Measurements from ENCODE around the gene RBM39. TPM values are rescaled to one million over a fixed set of nuclear protein-coding genes. Genes with fewer than 3 reads are reported as not detected.
A peak's percentile ranks its signal among the peaks of the same experiment; 100 is the strongest.

RBM39 gene
- total and polyA plus RNA-seq, 2 of the 13 experiments (the other 11 are each of a cell fraction or from before 2014, with no cell fraction given) = 788 to 920 TPM

DNA sequence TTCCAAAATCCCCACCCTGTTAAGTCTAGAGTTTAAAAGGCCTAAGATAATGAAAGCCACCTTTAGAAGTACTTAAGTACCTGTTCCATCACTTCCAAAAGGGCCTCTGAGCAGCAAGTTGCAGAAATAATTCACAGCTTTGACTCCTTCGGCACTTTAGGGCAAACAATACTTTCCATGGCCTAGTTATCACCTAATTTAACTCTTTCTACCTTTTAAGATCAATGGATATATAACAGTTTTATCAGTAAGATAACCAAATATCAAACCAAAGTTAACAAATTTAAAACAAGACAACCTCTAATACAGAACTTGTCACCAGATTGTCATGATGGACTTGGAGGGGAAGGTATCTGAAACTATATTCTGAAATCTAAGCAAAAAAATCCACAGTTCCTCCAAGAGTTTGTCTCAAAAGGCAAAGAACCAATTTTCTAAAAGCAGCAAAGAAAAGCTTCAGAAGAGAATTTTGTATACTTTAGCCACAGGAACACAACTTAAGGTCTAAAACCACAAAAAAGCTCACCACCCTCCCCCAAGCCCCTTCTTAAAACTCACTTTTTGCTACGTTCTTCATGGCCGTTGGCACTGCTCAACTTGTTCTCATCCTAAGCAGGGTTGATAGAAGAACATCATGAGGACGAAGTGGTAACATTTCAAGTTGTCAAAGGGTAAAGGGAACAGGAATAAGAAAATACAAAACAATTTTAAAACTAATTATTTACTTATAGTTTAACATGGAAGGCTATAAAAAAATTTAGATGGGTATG, 3.5 kb downstream of the RBM39 start (continued):
- TF ChIP-seq ZNF749 (CRISPR knock-in tag; IDR thresholded peaks at IDR 0.05; ENCODE audit: borderline replicate concordance) (no peak), ZNF552 (CRISPR knock-in tag; IDR thresholded peaks at IDR 0.05; ENCODE audit: borderline replicate concordance) (no peak), ZNF337 (CRISPR knock-in tag; IDR thresholded peaks at IDR 0.05; ENCODE audit: borderline replicate concordance, low read depth) (no peak), DNMT3B (CRISPR knock-in tag; conservative IDR thresholded peaks at IDR 0.05) (peak; percentile 11; the same call in 1 of the 2 replicates), MED8 (CRISPR knock-in tag; IDR thresholded peaks at IDR 0.05; ENCODE audit: insufficient replicate concordance) (no peak), IKZF4 (CRISPR knock-in tag; IDR thresholded peaks at IDR 0.05; ENCODE audit: borderline replicate concordance, low read depth, not compliant biosample characterization) (no peak), GATA4 (IDR thresholded peaks at IDR 0.05; ENCODE audit: borderline replicate concordance, low read depth) (no peak), JUND (CRISPR knock-in tag; IDR thresholded peaks at IDR 0.05) (no peak), KLF9 (CRISPR knock-in tag; IDR thresholded peaks at IDR 0.05; ENCODE audit: low read depth) (no peak), SMC3 (IDR thresholded peaks at IDR 0.05; ENCODE audit: low read length) (no peak), MYNN (CRISPR knock-in tag; IDR thresholded peaks at IDR 0.05; ENCODE audit: low read depth) (no peak), NPAS2 (CRISPR knock-in tag; IDR thresholded peaks at IDR 0.05; ENCODE audit: borderline replicate concordance) (no peak), HES4 (CRISPR knock-in tag; IDR thresholded peaks at IDR 0.05; ENCODE audit: borderline replicate concordance) (no peak), ZNF138 (CRISPR knock-in tag; IDR thresholded peaks at IDR 0.05; ENCODE audit: low read depth) (no peak), NFIC (IDR thresholded peaks at IDR 0.05; ENCODE audit: low read length) (no peak), ZNF746 (CRISPR knock-in tag; IDR thresholded peaks at IDR 0.05) (no peak)
- TF ChIP-seq, protein P1, sequence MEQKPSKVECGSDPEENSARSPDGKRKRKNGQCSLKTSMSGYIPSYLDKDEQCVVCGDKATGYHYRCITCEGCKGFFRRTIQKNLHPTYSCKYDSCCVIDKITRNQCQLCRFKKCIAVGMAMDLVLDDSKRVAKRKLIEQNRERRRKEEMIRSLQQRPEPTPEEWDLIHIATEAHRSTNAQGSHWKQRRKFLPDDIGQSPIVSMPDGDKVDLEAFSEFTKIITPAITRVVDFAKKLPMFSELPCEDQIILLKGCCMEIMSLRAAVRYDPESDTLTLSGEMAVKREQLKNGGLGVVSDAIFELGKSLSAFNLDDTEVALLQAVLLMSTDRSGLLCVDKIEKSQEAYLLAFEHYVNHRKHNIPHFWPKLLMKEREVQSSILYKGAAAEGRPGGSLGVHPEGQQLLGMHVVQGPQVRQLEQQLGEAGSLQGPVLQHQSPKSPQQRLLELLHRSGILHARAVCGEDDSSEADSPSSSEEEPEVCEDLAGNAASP (CRISPR knock-in tag; IDR thresholded peaks at IDR 0.05; ENCODE audit: borderline replicate concordance) = no peak
- TF ChIP-seq, protein P2, sequence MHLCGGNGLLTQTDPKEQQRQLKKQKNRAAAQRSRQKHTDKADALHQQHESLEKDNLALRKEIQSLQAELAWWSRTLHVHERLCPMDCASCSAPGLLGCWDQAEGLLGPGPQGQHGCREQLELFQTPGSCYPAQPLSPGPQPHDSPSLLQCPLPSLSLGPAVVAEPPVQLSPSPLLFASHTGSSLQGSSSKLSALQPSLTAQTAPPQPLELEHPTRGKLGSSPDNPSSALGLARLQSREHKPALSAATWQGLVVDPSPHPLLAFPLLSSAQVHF (CRISPR knock-in tag; IDR thresholded peaks at IDR 0.05) = 0 out of 2 replicates have a peak, but pooled peaks have one; percentile 32
- TF ChIP-seq, protein P3, sequence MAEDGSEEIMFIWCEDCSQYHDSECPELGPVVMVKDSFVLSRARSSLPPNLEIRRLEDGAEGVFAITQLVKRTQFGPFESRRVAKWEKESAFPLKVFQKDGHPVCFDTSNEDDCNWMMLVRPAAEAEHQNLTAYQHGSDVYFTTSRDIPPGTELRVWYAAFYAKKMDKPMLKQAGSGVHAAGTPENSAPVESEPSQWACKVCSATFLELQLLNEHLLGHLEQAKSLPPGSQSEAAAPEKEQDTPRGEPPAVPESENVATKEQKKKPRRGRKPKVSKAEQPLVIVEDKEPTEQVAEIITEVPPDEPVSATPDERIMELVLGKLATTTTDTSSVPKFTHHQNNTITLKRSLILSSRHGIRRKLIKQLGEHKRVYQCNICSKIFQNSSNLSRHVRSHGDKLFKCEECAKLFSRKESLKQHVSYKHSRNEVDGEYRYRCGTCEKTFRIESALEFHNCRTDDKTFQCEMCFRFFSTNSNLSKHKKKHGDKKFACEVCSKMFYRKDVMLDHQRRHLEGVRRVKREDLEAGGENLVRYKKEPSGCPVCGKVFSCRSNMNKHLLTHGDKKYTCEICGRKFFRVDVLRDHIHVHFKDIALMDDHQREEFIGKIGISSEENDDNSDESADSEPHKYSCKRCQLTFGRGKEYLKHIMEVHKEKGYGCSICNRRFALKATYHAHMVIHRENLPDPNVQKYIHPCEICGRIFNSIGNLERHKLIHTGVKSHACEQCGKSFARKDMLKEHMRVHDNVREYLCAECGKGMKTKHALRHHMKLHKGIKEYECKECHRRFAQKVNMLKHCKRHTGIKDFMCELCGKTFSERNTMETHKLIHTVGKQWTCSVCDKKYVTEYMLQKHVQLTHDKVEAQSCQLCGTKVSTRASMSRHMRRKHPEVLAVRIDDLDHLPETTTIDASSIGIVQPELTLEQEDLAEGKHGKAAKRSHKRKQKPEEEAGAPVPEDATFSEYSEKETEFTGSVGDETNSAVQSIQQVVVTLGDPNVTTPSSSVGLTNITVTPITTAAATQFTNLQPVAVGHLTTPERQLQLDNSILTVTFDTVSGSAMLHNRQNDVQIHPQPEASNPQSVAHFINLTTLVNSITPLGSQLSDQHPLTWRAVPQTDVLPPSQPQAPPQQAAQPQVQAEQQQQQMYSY (CRISPR knock-in tag; IDR thresholded peaks at IDR 0.05) = 0 out of 2 replicates have a peak, but pooled peaks have one; percentile 1
- TF ChIP-seq, protein P4, sequence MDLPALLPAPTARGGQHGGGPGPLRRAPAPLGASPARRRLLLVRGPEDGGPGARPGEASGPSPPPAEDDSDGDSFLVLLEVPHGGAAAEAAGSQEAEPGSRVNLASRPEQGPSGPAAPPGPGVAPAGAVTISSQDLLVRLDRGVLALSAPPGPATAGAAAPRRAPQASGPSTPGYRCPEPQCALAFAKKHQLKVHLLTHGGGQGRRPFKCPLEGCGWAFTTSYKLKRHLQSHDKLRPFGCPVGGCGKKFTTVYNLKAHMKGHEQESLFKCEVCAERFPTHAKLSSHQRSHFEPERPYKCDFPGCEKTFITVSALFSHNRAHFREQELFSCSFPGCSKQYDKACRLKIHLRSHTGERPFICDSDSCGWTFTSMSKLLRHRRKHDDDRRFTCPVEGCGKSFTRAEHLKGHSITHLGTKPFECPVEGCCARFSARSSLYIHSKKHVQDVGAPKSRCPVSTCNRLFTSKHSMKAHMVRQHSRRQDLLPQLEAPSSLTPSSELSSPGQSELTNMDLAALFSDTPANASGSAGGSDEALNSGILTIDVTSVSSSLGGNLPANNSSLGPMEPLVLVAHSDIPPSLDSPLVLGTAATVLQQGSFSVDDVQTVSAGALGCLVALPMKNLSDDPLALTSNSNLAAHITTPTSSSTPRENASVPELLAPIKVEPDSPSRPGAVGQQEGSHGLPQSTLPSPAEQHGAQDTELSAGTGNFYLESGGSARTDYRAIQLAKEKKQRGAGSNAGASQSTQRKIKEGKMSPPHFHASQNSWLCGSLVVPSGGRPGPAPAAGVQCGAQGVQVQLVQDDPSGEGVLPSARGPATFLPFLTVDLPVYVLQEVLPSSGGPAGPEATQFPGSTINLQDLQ (CRISPR knock-in tag; IDR thresholded peaks at IDR 0.05) = no peak
